HPDE6-E6E7 (cell line): ENCODE data around the gene ADD3.
"Not testable (repeated sequence)": the region's sequence is repeated elsewhere in the genome, so short reads cannot be mapped to it uniquely, and the experiment has no call there.

Source experiments
- DNase-seq: peaks from one replicate; pipeline ENCODE4 v3.0.0; 2011; ENCODE audit warnings: missing footprints; ENCODE audit errors: extremely low spot score

Gene ADD3

GRCh38 chr10:110035070-110035921, 27.5 kb downstream of the ADD3 start:
- DNase-seq, result no peak

- no peak for DNase-seq
Measured at GRCh38 chr10:110036640-110037039, 28.9 kb downstream of the ADD3 start.

GRCh38 chr10:110039254-110039653, 31.5 kb downstream of the ADD3 start:
- no peak for DNase-seq

- DNase-seq, result no peak
Measured at GRCh38 chr10:110040108-110040507, 32.3 kb downstream of the ADD3 start.

- DNase-seq, result no peak
Measured at GRCh38 chr10:110040767-110041478, 33.1 kb downstream of the ADD3 start.

GRCh38 chr10:110041479-110041829, 33.7 kb downstream of the ADD3 start:
- no peak for DNase-seq

- DNase-seq, result no peak
Measured at GRCh38 chr10:110042181-110042580, 34.4 kb downstream of the ADD3 start.

- DNase-seq, result no peak
Measured at GRCh38 chr10:110042891-110043290, 35.1 kb downstream of the ADD3 start.

GRCh38 chr10:110044681-110045080, 36.9 kb downstream of the ADD3 start:
- no peak for DNase-seq

- DNase-seq, result no peak
Measured at GRCh38 chr10:110045772-110046171, 38.0 kb downstream of the ADD3 start.

- DNase-seq, result not testable (repeated sequence)
Measured at GRCh38 chr10:110048145-110048544, 40.4 kb downstream of the ADD3 start.

- DNase-seq, result no peak
Measured at GRCh38 chr10:110048781-110049180, 41.0 kb downstream of the ADD3 start.

GRCh38 chr10:110049889-110050591, 42.3 kb downstream of the ADD3 start:
- not testable (repeated sequence) for DNase-seq

GRCh38 chr10:110051487-110051886, 43.7 kb downstream of the ADD3 start:
- DNase-seq, result no peak

- DNase-seq, result no peak
Measured at GRCh38 chr10:110052916-110053315, 45.1 kb downstream of the ADD3 start.

- DNase-seq, result no peak
Measured at GRCh38 chr10:110056822-110057221, 49.0 kb downstream of the ADD3 start.

- no peak for DNase-seq
Measured at GRCh38 chr10:110057456-110057855, 49.7 kb downstream of the ADD3 start.

GRCh38 chr10:110058212-110058611, 50.4 kb downstream of the ADD3 start:
- DNase-seq, result no peak

GRCh38 chr10:110059925-110060324, 52.1 kb downstream of the ADD3 start:
- no peak for DNase-seq

- no peak for DNase-seq
Measured at GRCh38 chr10:110061687-110062086, 53.9 kb downstream of the ADD3 start.

GRCh38 chr10:110065269-110065668, 57.5 kb downstream of the ADD3 start:
- no peak for DNase-seq

GRCh38 chr10:110067960-110068770, 60.4 kb downstream of the ADD3 start:
- no peak for DNase-seq
